Activated naive CD8-positive, alpha-beta T cell treated with anti-CD3 and anti-CD28 coated beads for 36 hours (primary cell): ENCODE data around the gene FBXO17. TPM values are rescaled to one million over a fixed set of nuclear protein-coding genes. Genes with fewer than 3 reads are reported as not detected.
A peak's percentile ranks its signal among the peaks of the same experiment; 100 is the strongest.
"Not testable (repeated sequence)": the region's sequence is repeated elsewhere in the genome, so short reads cannot be mapped to it uniquely, and the experiment has no call there.

Source experiments
- DNase-seq: peaks from one replicate; pipeline ENCODE4 v3.0.0; 2021
- H3K27ac Mint-ChIP-seq: one replicate; pipeline ENCODE4 v1.8.0; 2022; ENCODE audit warnings: mild to moderate bottlenecking, moderate library complexity, mixed read lengths
- H3K27me3 Mint-ChIP-seq: one replicate; pipeline ENCODE4 v1.8.0; 2022; ENCODE audit warnings: mild to moderate bottlenecking, mixed read lengths
- H3K36me3 Mint-ChIP-seq: one replicate; pipeline ENCODE4 v1.8.0; 2021; ENCODE audit warnings: mild to moderate bottlenecking, mixed read lengths
- H3K4me1 Mint-ChIP-seq: one replicate; pipeline ENCODE4 v1.8.0; 2021; ENCODE audit warnings: mixed read lengths
- H3K4me3 Mint-ChIP-seq: one replicate; pipeline ENCODE4 v1.8.0; 2022; ENCODE audit warnings: mild to moderate bottlenecking, moderate library complexity, mixed read lengths
- H3K9me3 Mint-ChIP-seq: one replicate; pipeline ENCODE4 v1.8.0; 2022; ENCODE audit warnings: mixed read lengths
- total RNA-seq, 2 experiments: library from RNA; stranded (reverse); gene quantifications; one replicate each; pipeline ENCODE4 v1.2.3, GENCODE V29; 2021

FBXO17 gene
- total RNA-seq, 2 experiments from 2014 or later = not detected

DNA sequence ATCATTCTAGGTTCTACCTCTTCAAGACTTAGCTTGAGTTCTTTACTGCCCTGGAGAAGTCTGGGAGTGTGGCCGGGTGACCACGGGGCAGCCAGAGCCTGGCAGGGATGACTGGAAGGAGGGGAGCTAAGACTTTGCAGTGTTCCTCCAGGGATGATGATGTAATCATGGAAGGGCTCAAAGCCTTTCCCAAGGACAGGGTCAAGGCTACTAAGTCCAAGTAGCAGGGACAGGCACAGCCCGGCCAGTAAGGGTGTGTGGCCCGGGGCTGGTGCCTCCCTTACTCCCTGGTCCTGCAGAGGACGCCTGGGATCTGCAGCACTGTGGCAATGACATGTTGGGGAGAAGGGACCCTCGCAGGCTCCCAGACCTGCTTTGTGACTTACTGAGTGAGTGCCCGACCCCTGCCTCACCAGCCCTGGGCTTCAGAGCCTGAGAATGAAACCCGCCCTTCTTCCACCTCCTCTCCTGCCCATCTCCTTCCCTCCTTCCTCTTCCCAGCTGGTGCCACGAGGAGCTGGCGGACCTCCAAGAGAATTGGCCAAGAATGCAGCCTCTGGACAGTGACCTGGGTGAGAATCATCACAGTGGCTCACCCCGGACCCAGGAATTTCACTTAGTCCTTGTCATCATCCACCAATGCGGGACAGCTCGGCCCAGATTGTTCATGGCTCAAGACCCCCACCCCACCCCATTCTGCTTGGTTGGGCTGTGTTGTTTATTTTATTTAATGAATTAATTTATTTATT lies 15.6 kb upstream of the FBXO17 start:
- H3K27ac Mint-ChIP-seq = no peak overlapping the region
- peaks cover 50% of the 10 kb centered on the region for H3K27me3 Mint-ChIP-seq
- H3K36me3 Mint-ChIP-seq = no peaks in the 10 kb centered on the region
- H3K4me3 Mint-ChIP-seq = no peak overlapping the region
- no peak for DNase-seq
- H3K4me1 Mint-ChIP-seq = no peaks in the 10 kb centered on the region
- no peaks in the 10 kb centered on the region for H3K9me3 Mint-ChIP-seq

DNA sequence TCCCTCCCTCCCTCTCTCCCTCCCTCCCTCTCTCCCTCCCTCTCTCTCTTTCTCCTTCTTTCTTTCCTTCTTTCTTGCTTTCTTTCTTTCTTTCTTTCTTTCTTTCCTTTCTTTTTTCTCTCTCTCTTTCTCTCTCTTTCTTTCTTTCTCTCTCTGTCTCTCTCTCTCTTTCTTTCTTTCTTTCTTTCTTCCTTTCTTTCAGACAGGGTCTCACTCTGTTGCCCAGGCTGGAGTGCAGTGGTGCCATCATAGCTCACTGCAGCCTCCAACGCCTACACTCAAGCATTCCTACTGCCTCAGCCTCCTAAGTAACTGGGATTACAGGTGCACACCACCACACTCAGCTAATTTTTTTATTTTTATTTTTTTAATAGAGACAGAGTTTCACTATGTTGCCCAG lies 14.1 kb upstream of the FBXO17 start:
- not testable (repeated sequence) for H3K36me3 Mint-ChIP-seq, H3K9me3 Mint-ChIP-seq, DNase-seq, H3K27ac Mint-ChIP-seq, H3K4me1 Mint-ChIP-seq, H3K4me3 Mint-ChIP-seq
- H3K27me3 Mint-ChIP-seq = peaks cover 50% of the 10 kb centered on the region

DNA sequence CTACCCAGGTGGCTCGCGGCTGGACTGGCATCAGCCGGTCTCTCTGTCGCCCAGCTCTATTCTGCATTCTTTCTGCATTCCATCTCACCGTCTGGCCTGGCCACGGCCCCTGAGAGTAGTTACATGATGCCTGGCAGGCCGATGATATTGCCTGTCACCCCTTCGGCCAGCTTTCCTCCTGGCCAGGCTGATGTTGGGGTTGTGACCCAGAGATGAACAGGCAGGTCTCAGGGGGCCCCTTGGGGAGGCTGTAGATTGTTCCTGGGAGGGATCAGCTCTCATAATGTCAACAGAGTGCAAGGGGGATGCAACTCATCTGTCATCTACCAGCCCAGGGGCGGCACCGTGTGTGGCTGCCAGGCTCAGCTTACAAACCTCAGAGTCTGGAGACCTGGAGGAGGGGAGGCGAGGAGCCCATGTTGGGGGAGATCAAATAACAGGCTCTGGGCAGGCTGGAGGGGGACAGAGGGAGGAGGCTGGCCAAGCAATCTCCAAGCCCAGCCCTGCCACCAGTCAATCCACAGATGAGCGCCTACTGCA lies 13.6 kb upstream of the FBXO17 start:
- H3K4me1 Mint-ChIP-seq = no peaks in the 10 kb centered on the region
- H3K4me3 Mint-ChIP-seq = no peak overlapping the region
- H3K27ac Mint-ChIP-seq = no peak overlapping the region
- H3K27me3 Mint-ChIP-seq = peaks cover 50% of the 10 kb centered on the region
- no peaks in the 10 kb centered on the region for H3K9me3 Mint-ChIP-seq
- no peak for DNase-seq
- no peaks in the 10 kb centered on the region for H3K36me3 Mint-ChIP-seq

- H3K9me3 Mint-ChIP-seq, H3K36me3 Mint-ChIP-seq: not testable (repeated sequence)
- H3K27me3 Mint-ChIP-seq = peaks cover 50% of the 10 kb centered on the region
These were observed 13.1 kb upstream of the FBXO17 start for GRCh38 chr19:38988627-38989026.

DNA sequence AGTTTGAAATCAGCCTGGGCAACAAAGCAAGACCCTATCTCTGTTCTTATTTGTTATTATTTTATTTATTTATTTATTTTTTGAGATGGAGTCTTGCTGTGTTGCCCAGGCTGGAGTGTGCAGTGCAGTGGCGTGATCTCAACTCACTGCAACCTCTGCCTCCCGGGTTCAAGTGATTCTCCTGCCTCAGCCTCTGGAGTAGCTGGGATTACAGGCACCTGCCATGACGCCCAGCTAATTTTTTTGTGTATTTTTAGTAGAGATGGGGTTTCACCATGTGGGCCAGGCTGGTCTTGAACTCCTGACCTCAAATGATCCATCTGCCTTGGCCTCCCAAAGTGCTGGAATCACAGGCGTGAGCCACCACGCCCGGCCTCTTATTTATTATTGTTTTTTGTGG lies 12.2 kb upstream of the FBXO17 start:
- not testable (repeated sequence) for H3K4me3 Mint-ChIP-seq, H3K27ac Mint-ChIP-seq, H3K36me3 Mint-ChIP-seq, DNase-seq, H3K9me3 Mint-ChIP-seq, H3K4me1 Mint-ChIP-seq
- peaks cover 41% of the 10 kb centered on the region for H3K27me3 Mint-ChIP-seq

More at GRCh38 chr19:38988627-38989026, 13.1 kb upstream of the FBXO17 start:
- not testable (repeated sequence) for H3K27ac Mint-ChIP-seq, H3K4me3 Mint-ChIP-seq, H3K4me1 Mint-ChIP-seq, DNase-seq

GRCh38 chr19:38985262-38985661 lies 9.7 kb upstream of the FBXO17 start:
- H3K4me3 Mint-ChIP-seq = no peak overlapping the region
- no peaks in the 10 kb centered on the region for H3K36me3 Mint-ChIP-seq
- DNase-seq = no peak
- no peaks in the 10 kb centered on the region for H3K4me1 Mint-ChIP-seq
- H3K27me3 Mint-ChIP-seq = peaks cover 23% of the 10 kb centered on the region
- no peak overlapping the region for H3K27ac Mint-ChIP-seq
- H3K9me3 Mint-ChIP-seq = no peaks in the 10 kb centered on the region

DNA sequence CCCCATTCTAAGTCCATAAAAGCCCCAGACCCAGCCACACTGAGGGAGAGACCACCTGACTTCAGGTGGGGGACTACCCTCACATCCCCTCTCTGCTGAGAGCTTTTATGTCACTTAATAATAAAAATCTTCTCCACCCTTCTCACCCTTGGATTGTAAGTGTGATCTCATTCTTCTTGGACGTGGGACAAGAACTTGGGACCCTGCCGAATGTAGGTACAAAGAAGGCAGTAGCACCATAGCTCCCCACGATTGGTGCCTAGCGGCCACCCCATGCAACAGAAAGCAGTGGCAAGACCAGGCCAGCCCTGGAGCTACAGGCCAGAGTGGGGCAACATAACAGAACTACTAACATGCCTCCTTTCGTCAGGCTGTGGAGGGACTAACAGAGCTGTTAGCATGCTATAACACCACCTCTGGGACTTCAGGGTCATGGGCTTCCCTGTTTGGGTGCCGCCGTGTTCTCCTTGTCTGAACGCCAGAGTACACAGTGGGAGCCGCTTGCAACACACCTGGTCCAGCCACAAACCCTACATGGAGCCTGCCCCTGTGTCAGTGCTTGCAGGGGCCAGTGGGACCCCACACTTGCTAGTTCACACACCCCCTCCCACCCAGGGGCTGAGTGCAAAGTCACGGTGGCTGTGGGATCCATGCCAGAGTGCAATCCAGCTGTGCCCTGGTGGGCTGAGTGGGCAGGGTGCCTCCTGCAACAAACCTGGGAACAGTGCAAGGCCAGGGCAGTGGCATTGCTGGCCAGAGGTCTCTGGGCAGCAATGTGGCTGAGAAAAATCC lies 5.2 kb upstream of the FBXO17 start:
- Mint-ChIP-seq H3K36me3 (no peaks in the 10 kb centered on the region), H3K27ac (no peak overlapping the region), H3K9me3 (no peaks in the 10 kb centered on the region), H3K4me1 (peaks cover 9% of the 10 kb centered on the region), H3K4me3 (no peak overlapping the region), H3K27me3 (peaks cover 34% of the 10 kb centered on the region)
- DNase-seq = no peak

GRCh38 chr19:38979812-38980211 lies 4.3 kb upstream of the FBXO17 start:
- Mint-ChIP-seq H3K9me3 (no peaks in the 10 kb centered on the region), H3K27ac (no peak overlapping the region), H3K36me3 (no peaks in the 10 kb centered on the region), H3K4me1 (peaks cover 9% of the 10 kb centered on the region), H3K4me3 (no peak overlapping the region), H3K27me3 (peaks cover 38% of the 10 kb centered on the region)
- DNase-seq = no peak

- H3K27ac Mint-ChIP-seq = no peak overlapping the region
- H3K4me3 Mint-ChIP-seq = no peak overlapping the region
- no peaks in the 10 kb centered on the region for H3K36me3 Mint-ChIP-seq
- no peaks in the 10 kb centered on the region for H3K9me3 Mint-ChIP-seq
- DNase-seq = no peak
- peaks cover 45% of the 10 kb centered on the region for H3K27me3 Mint-ChIP-seq
- peaks cover 9% of the 10 kb centered on the region for H3K4me1 Mint-ChIP-seq
These were observed 2.8 kb upstream of the FBXO17 start for GRCh38 chr19:38978326-38978689.

DNA sequence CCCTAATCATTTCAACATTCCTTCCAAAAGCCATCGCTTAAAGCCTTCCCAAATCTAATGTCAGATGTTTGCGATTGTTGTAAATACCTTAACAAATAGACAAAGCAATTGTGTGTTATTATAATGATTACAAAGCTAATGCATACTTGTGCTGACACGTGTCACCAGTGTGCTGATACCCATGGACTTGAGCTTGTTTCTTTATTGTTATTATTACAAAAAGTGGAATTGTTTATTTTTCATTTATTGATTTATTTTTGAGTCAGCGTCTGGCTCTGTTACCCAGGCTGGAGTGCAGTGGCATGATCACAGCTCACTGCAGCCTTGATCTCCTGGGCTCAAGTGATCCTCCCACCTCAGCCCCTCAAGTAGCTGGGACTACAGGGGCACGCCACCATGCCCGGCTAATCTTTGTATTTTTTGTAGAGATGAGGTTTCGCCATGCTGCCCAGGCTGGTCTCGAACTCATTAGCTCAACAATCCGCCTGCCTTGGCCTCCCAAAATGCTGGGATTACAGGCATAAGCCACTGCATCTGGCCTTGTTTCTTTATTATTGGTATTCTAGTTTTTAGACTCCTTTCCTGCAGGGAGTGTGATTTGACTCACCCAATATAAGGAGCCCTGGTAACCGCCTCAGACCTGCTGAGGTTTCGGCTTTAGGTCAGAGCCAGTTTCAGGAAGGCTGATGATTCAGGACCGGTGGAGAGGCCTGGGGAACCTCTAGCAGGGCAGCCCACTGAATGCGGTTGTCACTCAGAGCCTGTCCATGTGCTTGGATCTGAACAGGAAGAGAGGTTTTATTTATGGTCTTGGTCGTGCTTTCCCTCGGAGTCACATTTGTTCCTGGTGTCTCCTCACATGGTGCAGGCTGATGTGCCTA lies 2.1 kb upstream of the FBXO17 start:
- Mint-ChIP-seq H3K9me3 (no peaks in the 10 kb centered on the region), H3K36me3 (no peaks in the 10 kb centered on the region), H3K27ac (no peak overlapping the region), H3K4me3 (no peak overlapping the region), H3K27me3 (peaks cover 45% of the 10 kb centered on the region), H3K4me1 (peaks cover 9% of the 10 kb centered on the region)
- peak; percentile 48 for DNase-seq

- no peak for DNase-seq
- Mint-ChIP-seq H3K9me3 (no peaks in the 10 kb centered on the region), H3K27me3 (peaks cover 45% of the 10 kb centered on the region), H3K27ac (no peak overlapping the region), H3K36me3 (no peaks in the 10 kb centered on the region), H3K4me3 (no peak overlapping the region), H3K4me1 (peaks cover 9% of the 10 kb centered on the region)
These were observed 324 bp upstream of the FBXO17 start for GRCh38 chr19:38975861-38976271.

DNA sequence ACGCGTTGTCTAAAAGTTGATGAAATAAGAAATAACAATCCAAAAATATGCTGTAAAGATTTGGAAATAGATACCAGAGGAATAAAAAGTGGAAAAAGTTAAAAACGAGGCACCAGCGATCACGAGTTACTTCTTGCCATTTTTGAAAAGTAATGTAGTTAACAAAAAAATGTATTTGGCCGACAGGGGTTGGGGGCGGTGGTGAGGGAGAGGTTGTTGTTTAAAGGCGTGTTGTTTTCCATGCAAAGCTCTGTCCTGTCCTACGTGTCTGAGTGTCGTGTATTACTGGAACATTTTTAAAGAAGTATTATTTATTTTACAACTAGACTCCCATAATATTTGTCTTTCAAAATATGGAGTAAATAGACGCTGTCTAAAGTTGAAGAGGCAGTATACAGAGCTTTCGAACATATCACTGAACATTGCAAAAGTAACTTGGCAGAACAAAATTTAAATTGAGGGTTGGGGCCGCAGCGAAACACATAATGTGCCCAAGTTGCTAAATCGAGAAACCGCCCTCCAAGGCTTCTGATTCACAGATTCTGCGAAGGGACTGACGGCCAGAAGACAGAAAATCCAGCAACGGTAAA lies 823 bp downstream of the FBXO17 start:
- peak overlapping the region; percentile 16 for H3K4me3 Mint-ChIP-seq
- H3K36me3 Mint-ChIP-seq = no peaks in the 10 kb centered on the region
- H3K9me3 Mint-ChIP-seq = no peaks in the 10 kb centered on the region
- peaks cover 9% of the 10 kb centered on the region for H3K4me1 Mint-ChIP-seq
- no peak overlapping the region for H3K27ac Mint-ChIP-seq
- H3K27me3 Mint-ChIP-seq = peaks cover 42% of the 10 kb centered on the region
- DNase-seq = no peak

- Mint-ChIP-seq H3K27me3 (peaks cover 20% of the 10 kb centered on the region), H3K27ac (no peak overlapping the region), H3K4me3 (no peak overlapping the region), H3K4me1 (peaks cover 3% of the 10 kb centered on the region), H3K9me3 (no peaks in the 10 kb centered on the region), H3K36me3 (no peaks in the 10 kb centered on the region)
- no peak for DNase-seq
These were observed 3.9 kb downstream of the FBXO17 start for GRCh38 chr19:38971672-38972071.

DNA sequence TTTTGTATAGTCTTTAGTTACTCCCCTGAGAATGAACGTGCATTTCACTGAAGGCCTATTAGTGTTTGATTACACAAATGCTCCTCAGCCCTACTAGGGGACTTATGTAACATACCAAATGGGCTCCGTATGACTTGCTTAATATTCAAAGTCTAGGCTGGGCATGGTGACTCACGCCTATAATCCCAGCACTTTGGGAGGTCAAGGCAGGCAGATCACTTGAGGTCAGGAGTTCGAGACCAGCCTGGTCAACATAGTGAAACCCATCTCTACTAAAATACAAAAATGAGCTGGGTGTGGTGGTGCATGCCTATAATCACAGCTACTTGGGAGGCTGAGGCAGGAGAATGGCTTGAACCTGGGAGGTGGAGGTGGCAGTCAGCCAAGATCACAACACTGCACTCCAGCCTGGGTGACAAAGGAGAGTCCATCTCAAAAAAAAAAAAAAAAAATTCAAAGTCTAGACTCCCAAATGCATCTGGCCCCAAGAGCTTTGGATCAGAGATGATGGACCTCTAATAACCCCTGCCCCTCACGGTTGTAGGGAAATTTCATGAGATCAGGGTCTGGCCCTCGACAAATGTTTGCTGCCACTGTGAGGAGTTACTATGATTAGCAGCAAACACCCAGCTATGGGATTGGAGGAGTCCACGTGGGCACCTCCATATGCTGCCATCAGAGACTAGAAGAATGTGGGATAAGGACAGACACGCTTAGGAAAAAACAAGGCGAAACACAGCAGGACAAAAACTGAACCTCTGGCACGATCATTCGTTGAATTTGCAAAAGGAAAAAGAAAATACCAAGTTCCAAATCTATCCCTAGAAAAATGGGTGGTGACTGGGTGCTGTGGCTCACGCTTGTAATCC lies 4.6 kb downstream of the FBXO17 start:
- no peak overlapping the region for H3K4me3 Mint-ChIP-seq
- no peaks in the 10 kb centered on the region for H3K36me3 Mint-ChIP-seq
- peaks cover under 1% of the 10 kb centered on the region for H3K4me1 Mint-ChIP-seq
- no peak overlapping the region for H3K27ac Mint-ChIP-seq
- DNase-seq = no peak
- H3K27me3 Mint-ChIP-seq = peaks cover 13% of the 10 kb centered on the region
- no peaks in the 10 kb centered on the region for H3K9me3 Mint-ChIP-seq
